ENCODE results near the gene FGF19. TPM values are rescaled to one million over a fixed set of nuclear protein-coding genes. Genes with fewer than 3 reads are reported as not detected.

The FGF19 gene
- total and polyA plus RNA-seq, 9 of the 15 experiments (the other 6 are each of a cell fraction or from before 2014, with no cell fraction given), result 0.11 TPM; not detected in 8

GRCh38 chr11:69734841-69735240, 31.0 kb upstream of the FGF19 start:
- H2AFZ ChIP-seq (ENCODE audit: low read depth, low read length), result no peak overlapping the region

DNA sequence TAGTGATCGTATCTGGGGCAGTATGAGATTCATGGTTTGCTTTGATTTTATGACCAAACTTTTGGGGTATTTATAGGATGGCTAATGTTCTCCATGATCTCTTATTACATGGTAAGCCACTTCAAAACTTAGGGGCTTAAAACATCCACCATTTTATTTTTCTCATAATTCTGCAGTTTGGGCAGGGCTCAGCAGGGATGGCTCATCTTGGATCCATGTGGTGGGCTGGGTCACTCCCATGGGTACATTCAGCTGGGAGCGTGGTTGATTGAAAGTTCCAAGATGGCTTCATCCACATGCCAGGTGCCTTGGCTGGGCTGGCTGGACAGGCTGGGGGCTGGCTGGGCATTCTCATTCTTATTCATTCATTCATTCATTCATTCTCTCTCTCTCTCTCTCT, 30.5 kb upstream of the FGF19 start:
- Histone ChIP-seq H3K9me3 (replicated peaks; ENCODE audit: control insufficient read depth, insufficient read depth, low read depth, low read length) (no peaks in the 10 kb centered on the region; the same call in 1 of the 2 replicates), H3K27me3 (ENCODE audit: control insufficient read depth in 2 of 2, insufficient read depth in 2 of 2, low read length in 2 of 2) (peaks cover 5 to 49% of the 10 kb centered on the region in 2 experiments; a peak in 4 of 5 replicates), H3K36me3 (ENCODE audit: control insufficient read depth, insufficient read depth, low read length) (no peaks in the 10 kb centered on the region), H4K20me1 (replicated peaks; ENCODE audit: control insufficient read depth, insufficient read depth, low read length) (no peaks in the 10 kb centered on the region), H3K4me3 (no peak overlapping the region), H3K9ac (ENCODE audit: insufficient read depth in 1 of 2, low read depth in 2 of 2, low read length in 2 of 2) (no peak overlapping the region), H3K27ac (ENCODE audit: extremely low read depth, low read depth, low read length) (no peak overlapping the region), H3K4me1 (replicated peaks in 1 of 2; ENCODE audit: control insufficient read depth in 2 of 2, insufficient read depth in 2 of 2, low read length in 2 of 2) (no peaks in the 10 kb centered on the region), H3K9me1 (ENCODE audit: control insufficient read depth, insufficient read depth, low read length) (no peaks in the 10 kb centered on the region), H3K4me2 (ENCODE audit: insufficient read depth, low read length) (no peak overlapping the region), H2AFZ (ENCODE audit: low read depth, low read length) (no peak overlapping the region), H3K79me2 (ENCODE audit: control insufficient read depth, insufficient read depth, low read length) (no peaks in the 10 kb centered on the region)
- intact Hi-C loops (cut with micrococcal nuclease), result no loop called here
- WGBS (ENCODE audit: insufficient coverage, low coverage, missing lambda C conversion rate), result 0% methylated on average over 2 of the region's 2 CpGs
- in situ Hi-C loops (cut with MboI), result no loop called here
- POLR2A ChIA-PET, result interaction anchor here (0.5 kb wide), 1 partner anchor 1702 kb away, joined by 3 read pairs; no protein-coding TSS in a partner anchor
- no TSS peak for BruUV-seq (replicated peaks)
- no peak for FAIRE-seq
- no peak for DNase-seq (ENCODE audit: extremely low read depth in 1 of 4, low spot score in 3 of 4)
- no peak for ATAC-seq
- CTCF ChIA-PET (ENCODE audit: low intra/inter-chr PET ratio), result no interaction called here
- TF ChIP-seq HES1 (IDR thresholded peaks at IDR 0.05; ENCODE audit: low read depth) (no peak), KDM2B (CRISPR knock-in tag; IDR thresholded peaks at IDR 0.05) (no peak), FUS (optimal IDR thresholded peaks at IDR 0.05; ENCODE audit: low read depth, low read length) (no peak)
- TF ChIP-seq, protein P1, sequence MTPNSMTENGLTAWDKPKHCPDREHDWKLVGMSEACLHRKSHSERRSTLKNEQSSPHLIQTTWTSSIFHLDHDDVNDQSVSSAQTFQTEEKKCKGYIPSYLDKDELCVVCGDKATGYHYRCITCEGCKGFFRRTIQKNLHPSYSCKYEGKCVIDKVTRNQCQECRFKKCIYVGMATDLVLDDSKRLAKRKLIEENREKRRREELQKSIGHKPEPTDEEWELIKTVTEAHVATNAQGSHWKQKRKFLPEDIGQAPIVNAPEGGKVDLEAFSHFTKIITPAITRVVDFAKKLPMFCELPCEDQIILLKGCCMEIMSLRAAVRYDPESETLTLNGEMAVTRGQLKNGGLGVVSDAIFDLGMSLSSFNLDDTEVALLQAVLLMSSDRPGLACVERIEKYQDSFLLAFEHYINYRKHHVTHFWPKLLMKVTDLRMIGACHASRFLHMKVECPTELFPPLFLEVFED (CRISPR knock-in tag; conservative IDR thresholded peaks at IDR 0.05), result no peak

More at GRCh38 chr11:69734841-69735240, 31.0 kb upstream of the FGF19 start:
- WGBS (ENCODE audit: insufficient coverage, low coverage, missing lambda C conversion rate), result 0% methylated on average over 3 of the region's 3 CpGs
- Histone ChIP-seq H3K4me2 (ENCODE audit: insufficient read depth, low read length) (no peak overlapping the region), H3K4me1 (replicated peaks in 1 of 2; ENCODE audit: control insufficient read depth in 2 of 2, insufficient read depth in 2 of 2, low read length in 2 of 2) (no peaks in the 10 kb centered on the region), H3K36me3 (ENCODE audit: control insufficient read depth, insufficient read depth, low read length) (no peaks in the 10 kb centered on the region), H3K9me3 (replicated peaks; ENCODE audit: control insufficient read depth, insufficient read depth, low read depth, low read length) (no peaks in the 10 kb centered on the region; the same call in 1 of the 2 replicates), H3K9me1 (ENCODE audit: control insufficient read depth, insufficient read depth, low read length) (no peaks in the 10 kb centered on the region), H3K79me2 (ENCODE audit: control insufficient read depth, insufficient read depth, low read length) (no peaks in the 10 kb centered on the region), H3K9ac (ENCODE audit: insufficient read depth in 1 of 2, low read depth in 2 of 2, low read length in 2 of 2) (no peak overlapping the region), H4K20me1 (replicated peaks; ENCODE audit: control insufficient read depth, insufficient read depth, low read length) (no peaks in the 10 kb centered on the region), H3K4me3 (no peak overlapping the region), H3K27me3 (ENCODE audit: control insufficient read depth in 2 of 2, insufficient read depth in 2 of 2, low read length in 2 of 2) (peaks cover 5 to 46% of the 10 kb centered on the region in 2 experiments; a peak in 4 of 5 replicates), H3K27ac (ENCODE audit: extremely low read depth, low read depth, low read length) (no peak overlapping the region)
- FAIRE-seq, result no peak
- DNase-seq (ENCODE audit: extremely low read depth in 1 of 4, low spot score in 3 of 4), result no peak
- intact Hi-C loops (cut with micrococcal nuclease), result no loop called here
- in situ Hi-C loops (cut with MboI), result no loop called here
- no peak for TF ChIP-seq HDGF (IDR thresholded peaks at IDR 0.05)
- no peak for ATAC-seq
- no TSS peak for BruUV-seq (replicated peaks)
- ChIA-PET POLR2A (interaction anchor here (0.5 kb wide), 1 partner anchor 1703 kb away, joined by 3 read pairs; no protein-coding TSS in a partner anchor), CTCF (ENCODE audit: low intra/inter-chr PET ratio) (no interaction called here)
